H1 (cell line): ENCODE data around the gene MCF2L. TPM values are rescaled to one million over a fixed set of nuclear protein-coding genes. Genes with fewer than 3 reads are reported as not detected.

Experiments
- CTCF ChIA-PET: fragments of 300-600 bp; sonication (Branson Sonifier 250); formaldehyde crosslinking; loops from one replicate; lab custom pipeline; 2021; ENCODE audit not compliant: partially characterized antibody; lab: Charles Lee
- POLR2A ChIA-PET: fragments of 300-600 bp; sonication (Branson Sonifier 250); formaldehyde crosslinking; loops from one replicate; lab custom pipeline; 2021; ENCODE audit warnings: inconsistent platforms; ENCODE audit not compliant: partially characterized antibody; lab: Charles Lee
- DNase-seq, 2 experiments: peaks; one replicate each; pipeline versions ENCODE4 v3.0.0 to v3.0.0-alpha.2; 2010 to 2022; ENCODE audit warnings: low spot score in 2 of 2, low read depth in 1 of 2, mixed read lengths in 1 of 2
- FAIRE-seq: peaks from 2 replicates; lab custom pipeline; 2011; peaks lifted over from hg19 to GRCh38; lab: Jason Lieb, UNC
- H2AFZ ChIP-seq: 2 replicates; pipeline ENCODE4 v1.8.1; 2012; ENCODE audit warnings: low read length, inconsistent platforms
- H2AK5ac ChIP-seq: 2 replicates; pipeline ENCODE4 v1.6.1; 2013; ENCODE audit warnings: low read depth, low read length
- H2BK120ac ChIP-seq: replicated peaks from 2 replicates; pipeline ENCODE3; 2013; ENCODE audit warnings: low read depth, low read length, inconsistent platforms
- H2BK12ac ChIP-seq: 2 replicates; pipeline ENCODE4 v1.6.1; 2013; ENCODE audit warnings: low read depth, low read length
- H2BK15ac ChIP-seq: 2 replicates; pipeline ENCODE4 v1.6.1; 2013; ENCODE audit warnings: low read length
- H2BK20ac ChIP-seq: 2 replicates; pipeline ENCODE4 v1.6.1; 2013; ENCODE audit warnings: low read length
- H2BK5ac ChIP-seq: 2 replicates; pipeline ENCODE4 v1.6.1; 2013; ENCODE audit warnings: low read depth, low read length
- H3K14ac ChIP-seq: 2 replicates; pipeline ENCODE4 v1.6.1; 2013; ENCODE audit warnings: inconsistent platforms; ENCODE audit not compliant: insufficient read length
- H3K18ac ChIP-seq: 2 replicates; pipeline ENCODE4 v1.6.1; 2013; ENCODE audit warnings: low read length; ENCODE audit errors: extremely low read depth
- H3K23ac ChIP-seq: 2 replicates; pipeline ENCODE4 v1.6.1; 2013; ENCODE audit warnings: inconsistent platforms; ENCODE audit not compliant: insufficient read length
- H3K23me2 ChIP-seq: 2 replicates; pipeline ENCODE4 v1.6.1; 2013; ENCODE audit warnings: low read depth, low read length
- H3K27ac ChIP-seq: 2 replicates; pipeline ENCODE4 v1.6.1; 2011; ENCODE audit warnings: low read depth, low read length, inconsistent platforms
- H3K27me3 ChIP-seq, 4 experiments: replicated peaks in 1 of 4; 1 replicate in 1 of 4; 2 replicates in 3 of 4; pipeline versions ENCODE4 v1.6.1 to v1.8.1; 2011 to 2013; ENCODE audit warnings: low read length in 3 of 4, mild to moderate bottlenecking in 3 of 4, inconsistent platforms in 2 of 4, mixed read lengths in 2 of 4, moderate library complexity in 1 of 4; ENCODE audit not compliant: control insufficient read depth in 3 of 4, insufficient read depth in 3 of 4; ENCODE audit errors: extremely low read depth in 1 of 4
- H3K36me3 ChIP-seq, 4 experiments: 2 replicates each; pipeline versions ENCODE4 v1.6.1 to v1.8.1; 2011 to 2013; ENCODE audit warnings: mild to moderate bottlenecking in 4 of 4, low read length in 3 of 4, moderate library complexity in 2 of 4, control low read depth in 1 of 4, inconsistent platforms in 1 of 4; ENCODE audit not compliant: insufficient read depth in 4 of 4, control insufficient read depth in 2 of 4
- H3K4ac ChIP-seq: replicated peaks from 2 replicates; pipeline ENCODE3; 2013; ENCODE audit warnings: low read length, low read depth, mixed read lengths, inconsistent platforms; ENCODE audit not compliant: insufficient read length
- H3K4me1 ChIP-seq, 4 experiments: replicated peaks in 1 of 4; 1 replicate in 1 of 4; 2 replicates in 3 of 4; pipeline versions ENCODE4 v1.6.1 to v1.8.1; 2011 to 2013; ENCODE audit warnings: low read length in 3 of 4, inconsistent platforms in 2 of 4, mixed read lengths in 1 of 4; ENCODE audit not compliant: insufficient read depth in 4 of 4, control insufficient read depth in 3 of 4
- H3K4me2 ChIP-seq, 2 experiments: 2 replicates each; pipeline versions ENCODE4 v1.6.1 to v1.8.1; 2011 to 2013; ENCODE audit warnings: low read depth in 2 of 2, low read length in 2 of 2, control low read depth in 1 of 2, inconsistent platforms in 1 of 2, mild to moderate bottlenecking in 1 of 2; ENCODE audit not compliant: insufficient read depth in 1 of 2
- H3K4me3 ChIP-seq, 4 experiments: fragments of 200-600, 300-600 bp in 1 of 4; sonication (generic), shearing (Covaris generic), sonication (Bioruptor Twin) in 1 of 4; 2 replicates each; pipeline versions ENCODE4 v1.5.1 to v1.8.1; 2011 to 2016; ENCODE audit warnings: low read length in 4 of 4, low read depth in 3 of 4, control low read depth in 2 of 4, inconsistent platforms in 2 of 4, mild to moderate bottlenecking in 2 of 4, mixed read lengths in 1 of 4, moderate library complexity in 1 of 4; ENCODE audit not compliant: insufficient read depth in 2 of 4; ENCODE audit errors: extremely low read depth in 1 of 4
- H3K56ac ChIP-seq: replicated peaks from 2 replicates; pipeline ENCODE3; 2013; ENCODE audit warnings: low read depth, mild to moderate bottlenecking, mixed read lengths, low read length, inconsistent platforms; ENCODE audit not compliant: insufficient read length
- H3K79me1 ChIP-seq: 2 replicates; pipeline ENCODE4 v1.6.1; 2013; ENCODE audit warnings: low read depth, low read length, control low read depth
- H3K79me2 ChIP-seq, 2 experiments: 2 replicates each; pipeline versions ENCODE4 v1.6.1 to v1.8.1; 2012 to 2013; ENCODE audit warnings: low read length in 2 of 2, mild to moderate bottlenecking in 2 of 2, inconsistent platforms in 1 of 2; ENCODE audit not compliant: insufficient read depth in 2 of 2, control insufficient read depth in 1 of 2
- H3K9ac ChIP-seq, 4 experiments: replicated peaks in 1 of 4; 1 replicate in 1 of 4; 2 replicates in 3 of 4; pipeline versions ENCODE4 v1.6.1 to v1.8.1; 2011 to 2013; ENCODE audit warnings: low read depth in 3 of 4, low read length in 3 of 4, control low read depth in 2 of 4, mild to moderate bottlenecking in 2 of 4, moderate library complexity in 2 of 4, inconsistent platforms in 1 of 4; ENCODE audit errors: extremely low read depth in 1 of 4
- H3K9me3 ChIP-seq, 2 experiments: 2 replicates each; pipeline versions ENCODE4 v1.6.1 to v1.8.1; 2012 to 2013; ENCODE audit warnings: mild to moderate bottlenecking in 2 of 2, moderate library complexity in 2 of 2, control low read depth in 1 of 2, inconsistent platforms in 1 of 2, low read depth in 1 of 2, low read length in 1 of 2, mixed read lengths in 1 of 2; ENCODE audit not compliant: insufficient read depth in 2 of 2
- H4K20me1 ChIP-seq, 2 experiments: replicated peaks in 1 of 2; 2 replicates each; pipeline versions ENCODE3 to v1.8.1; 2011 to 2013; ENCODE audit warnings: inconsistent platforms in 2 of 2, low read length in 2 of 2, mild to moderate bottlenecking in 1 of 2; ENCODE audit not compliant: insufficient read depth in 2 of 2, control insufficient read depth in 1 of 2
- H4K5ac ChIP-seq: 2 replicates; pipeline ENCODE4 v1.6.1; 2013; ENCODE audit warnings: low read length, low read depth, mixed read lengths, inconsistent platforms; ENCODE audit not compliant: insufficient read length
- H4K8ac ChIP-seq: 2 replicates; pipeline ENCODE4 v1.8.0; 2013; ENCODE audit warnings: mild to moderate bottlenecking, moderate library complexity, low read length, inconsistent platforms; ENCODE audit not compliant: insufficient read depth; ENCODE audit errors: extremely low read depth
- H4K91ac ChIP-seq: replicated peaks from 2 replicates; pipeline ENCODE3; 2013; ENCODE audit warnings: low read length, mixed read lengths, inconsistent platforms; ENCODE audit not compliant: insufficient read length
- BRCA1 ChIP-seq: IDR thresholded peaks from 2 replicates; pipeline ENCODE4 v1.6.1; 2012; ENCODE audit warnings: low read depth, low read length, improper control_type of control experiment
- KDM4A ChIP-seq: IDR thresholded peaks from one replicate; pipeline ENCODE4 v1.7.1; 2012; ENCODE audit warnings: low read depth, mild to moderate bottlenecking, moderate library complexity, low read length, inconsistent platforms; ENCODE audit not compliant: severe bottlenecking
- WGBS, 2 experiments: shearing (Covaris generic) in 1 of 2; methylation state at CpG; one replicate each; pipeline versions ENCODE4 v1.1.6 to v1.1.7; 2013 to 2015; ENCODE audit warnings: low lambda C conversion rate in 2 of 2, mixed read lengths in 2 of 2, inconsistent platforms in 1 of 2, low coverage in 1 of 2, missing lambda C conversion rate in 1 of 2; ENCODE audit not compliant: insufficient replicate concordance in 2 of 2, insufficient coverage in 1 of 2, insufficient read length in 1 of 2; ENCODE audit errors: extremely low coverage in 1 of 2, missing lambda C conversion rate in 1 of 2; 5-methylcytosine and 5-hydroxymethylcytosine counted together
- polyA plus RNA-seq, 7 experiments: library from polyadenylated mRNA; depleted of rRNA in 3 of 7; stranded (reverse) in 5 of 7; unstranded in 2 of 7; fragments of >200 nt in 5 of 7; fragments of 200-250 nt in 2 of 7; gene quantifications; 1 replicate in 5 of 7; 2 replicates in 1 of 7; 4 replicates in 1 of 7; pipeline versions ENCODE4 v1.2.1 to v1.2.3, GENCODE V29; 2011 to 2013; ENCODE audit warnings: missing spikeins in 2 of 7, mixed read lengths in 2 of 7
- total RNA-seq: library from RNA; stranded (reverse); fragmentation: NEBNext Ultra II Directional; extraction: Animal tissue kit (Norgen Biotek cat#: 25700); gene quantifications from 2 replicates; pipeline ENCODE4 v1.2.1, GENCODE V29; 2021

The MCF2L gene
- total and polyA plus RNA-seq, 2 of the 8 experiments (the other 6 are each of a cell fraction or from before 2014, with no cell fraction given) = 10.1 to 24.4 TPM

- no peak overlapping the region; the same call in 1 of the 2 replicates for H2BK20ac ChIP-seq
- WGBS, 2 experiments = 92% methylated on average over 15 of the region's 16 CpGs; no CpG with 5 or more reads in 1 of the 2 experiments
These were observed 59.5 kb downstream of the MCF2L start for GRCh38 chr13:113028336-113029060.

More at GRCh38 chr13:113028336-113029060, 59.5 kb downstream of the MCF2L start:
- Histone ChIP-seq H3K18ac (no peak overlapping the region), H3K27me3 (no peaks in the 10 kb centered on the region), H3K4me3 (no peak overlapping the region), H4K20me1 (peaks cover 0 to 7% of the 10 kb centered on the region in 2 experiments), H3K36me3 (no peaks in the 10 kb centered on the region), H3K27ac (no peak overlapping the region), H2BK15ac (peak overlapping the region; percentile 40), H2AK5ac (peak overlapping the region; percentile 90; the same call in 1 of the 2 replicates), H3K56ac (no peak overlapping the region), H3K4me2 (no peak overlapping the region), H4K91ac (peak overlapping the region; percentile 80), H3K79me2 (no peaks in the 10 kb centered on the region), H3K23ac (no peak overlapping the region), H3K9ac (no peak overlapping the region), H3K79me1 (no peaks in the 10 kb centered on the region; the same call in 1 of the 2 replicates), H3K14ac (no peak overlapping the region), H3K4me1 (peaks cover 2 to 5% (median 4%) of the 10 kb centered on the region in 4 experiments), H3K9me3 (peaks cover 0 to 8% of the 10 kb centered on the region in 2 experiments; a peak in 1 of 4 replicates), H2BK5ac (0 out of 2 replicates have a peak overlapping the region, but pooled peaks have one; percentile 13), H4K5ac (no peak overlapping the region), H2BK120ac (no peak overlapping the region), H2AFZ (no peak overlapping the region), H3K23me2 (peaks cover 3% of the 10 kb centered on the region; the same call in 1 of the 2 replicates), H2BK12ac (peak overlapping the region; percentile 55; the same call in 1 of the 2 replicates), H4K8ac (no peak overlapping the region), H3K4ac (peak overlapping the region; percentile 69)
- ChIA-PET POLR2A (interaction anchor here (0.9 to 1.1 kb wide), 2 partner anchors 10 to 14 kb away, joined by 3 to 4 read pairs; no protein-coding TSS in a partner anchor), CTCF (interaction anchor here (0.6 to 7.0 kb wide), 41 partner anchors 8 to 349 kb away, joined by 3 to 72 read pairs (median 5); partner anchors contain the start of genes F10 and MCF2L)
- TF ChIP-seq BRCA1 = no peak
- no peak for TF ChIP-seq KDM4A
- FAIRE-seq (no peak), DNase-seq (no peak)
